HAP-1 (cell line): ENCODE results near the gene NR3C1.

ENCODE experiments used
- DNase-seq, 2 experiments: peaks; one replicate each; pipeline ENCODE4 v3.0.0-alpha.2; 2016 to 2020; ENCODE audit warnings: low spot score in 2 of 2
- H3K27me3 ChIP-seq: fragments of 250-450 bp; sonication (Bioruptor Pico); 2 replicates; pipeline ENCODE4 v1.5.1; 2020; ENCODE audit warnings: low read depth, mild to moderate bottlenecking, moderate library complexity
- H3K36me3 ChIP-seq: fragments of 250-450 bp; sonication (Bioruptor Pico); replicated peaks from 2 replicates; pipeline ENCODE4 v1.5.1; 2020; ENCODE audit warnings: mild to moderate bottlenecking
- H3K4me1 ChIP-seq: fragments of 250-450 bp; sonication (Bioruptor Pico); 2 replicates; pipeline ENCODE4 v1.5.1; 2020; ENCODE audit warnings: mild to moderate bottlenecking
- H3K4me3 ChIP-seq: fragments of 250-450 bp; sonication (Bioruptor Pico); 2 replicates; pipeline ENCODE4 v1.5.1; 2020; ENCODE audit warnings: mild to moderate bottlenecking, moderate library complexity
- H3K9me3 ChIP-seq: fragments of 250-450 bp; sonication (Bioruptor Pico); 2 replicates; pipeline ENCODE4 v1.5.1; 2020; ENCODE audit warnings: mild to moderate bottlenecking, moderate library complexity
- in situ Hi-C: fragments of 300-500 bp; cut with MboI; formaldehyde crosslinking; loops from 3 replicates; pipeline ENCODE4 v1.14.3; 2020; ENCODE audit warnings: low sequenced_read_pairs, inconsistent platforms, mixed read lengths

NR3C1 gene

GRCh38 chr5:143316844-143317631, 86.4 kb downstream of the NR3C1 start:
- no peak for DNase-seq
- in situ Hi-C loops = no loop called here

GRCh38 chr5:143316337-143316736, 87.1 kb downstream of the NR3C1 start:
- H3K4me3 ChIP-seq = no peak overlapping the region
- H3K36me3 ChIP-seq = no peaks in the 10 kb centered on the region
- in situ Hi-C loops = no loop called here
- H3K27me3 ChIP-seq = no peaks in the 10 kb centered on the region
- no peaks in the 10 kb centered on the region for H3K9me3 ChIP-seq
- H3K4me1 ChIP-seq = no peaks in the 10 kb centered on the region
- no peak for DNase-seq

More at GRCh38 chr5:143316844-143317631, 86.4 kb downstream of the NR3C1 start:
- H3K36me3 ChIP-seq = no peaks in the 10 kb centered on the region
- no peaks in the 10 kb centered on the region for H3K4me1 ChIP-seq
- H3K4me3 ChIP-seq = no peak overlapping the region
- no peaks in the 10 kb centered on the region for H3K27me3 ChIP-seq
- no peaks in the 10 kb centered on the region for H3K9me3 ChIP-seq

GRCh38 chr5:143315929-143316328, 87.6 kb downstream of the NR3C1 start:
- in situ Hi-C loops = no loop called here
- no peak overlapping the region for H3K4me3 ChIP-seq
- no peaks in the 10 kb centered on the region for H3K4me1 ChIP-seq
- H3K36me3 ChIP-seq = no peaks in the 10 kb centered on the region
- H3K27me3 ChIP-seq = no peaks in the 10 kb centered on the region
- DNase-seq = no peak
- H3K9me3 ChIP-seq = no peaks in the 10 kb centered on the region

- DNase-seq = no peak
- in situ Hi-C loops = no loop called here
- Histone ChIP-seq H3K9me3 (no peaks in the 10 kb centered on the region), H3K4me3 (no peak overlapping the region), H3K4me1 (no peaks in the 10 kb centered on the region), H3K36me3 (no peaks in the 10 kb centered on the region), H3K27me3 (no peaks in the 10 kb centered on the region)
Measured at GRCh38 chr5:143315214-143315613, 88.3 kb downstream of the NR3C1 start.

DNA sequence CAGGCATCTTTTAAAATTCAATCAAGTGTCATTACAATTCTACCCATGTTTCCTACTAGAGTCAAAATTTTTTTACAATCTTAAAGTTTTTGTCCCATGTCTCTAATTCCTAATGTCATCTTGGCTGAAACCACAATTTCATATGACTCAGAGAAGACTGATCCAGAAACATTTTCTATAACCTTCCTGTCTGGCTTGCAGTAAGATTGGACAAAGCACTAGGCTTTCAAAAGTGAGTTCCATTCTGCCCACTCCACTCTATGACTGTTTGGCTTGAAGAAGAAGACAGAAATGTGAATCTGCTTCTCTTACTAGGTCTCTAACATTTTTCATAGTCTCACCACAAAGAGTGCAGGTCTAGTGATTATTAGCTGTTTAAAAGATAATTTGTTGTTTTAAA, 88.8 kb downstream of the NR3C1 start:
- in situ Hi-C loops = no loop called here
- Histone ChIP-seq H3K4me3 (no peak overlapping the region), H3K27me3 (no peaks in the 10 kb centered on the region), H3K36me3 (no peaks in the 10 kb centered on the region), H3K4me1 (no peaks in the 10 kb centered on the region), H3K9me3 (no peaks in the 10 kb centered on the region)
- DNase-seq = no peak

DNA sequence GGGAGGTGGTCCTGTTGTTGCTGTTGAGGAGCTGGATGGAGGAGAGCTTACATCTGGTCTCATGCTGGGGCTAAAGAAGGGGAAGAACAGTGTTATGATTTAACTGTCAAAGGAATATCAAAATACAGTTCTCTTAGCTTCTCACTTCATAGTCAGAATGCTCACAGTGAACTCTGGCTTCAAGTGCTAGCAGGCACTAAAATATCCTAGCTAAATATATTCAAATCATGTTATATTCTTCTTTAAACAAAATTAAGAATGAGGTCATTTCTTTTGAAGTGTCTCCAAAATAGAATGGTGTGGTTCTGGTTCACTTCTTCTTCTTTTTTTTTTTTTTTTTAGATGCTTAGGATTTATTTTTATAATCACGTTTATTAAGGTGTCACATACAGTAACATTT, 89.4 kb downstream of the NR3C1 start:
- in situ Hi-C loops = no loop called here
- no peaks in the 10 kb centered on the region for H3K4me1 ChIP-seq

GRCh38 chr5:143313298-143313852, 90.1 kb downstream of the NR3C1 start:
- Histone ChIP-seq H3K4me3 (no peak overlapping the region), H3K9me3 (no peaks in the 10 kb centered on the region), H3K4me1 (no peaks in the 10 kb centered on the region), H3K27me3 (no peaks in the 10 kb centered on the region), H3K36me3 (no peaks in the 10 kb centered on the region)
- DNase-seq = no peak
- in situ Hi-C loops = no loop called here

More for the DNA sequence above, 89.4 kb downstream of the NR3C1 start:
- H3K36me3 ChIP-seq = no peaks in the 10 kb centered on the region
- no peak overlapping the region for H3K4me3 ChIP-seq
- no peak for DNase-seq
- H3K9me3 ChIP-seq = no peaks in the 10 kb centered on the region
- no peaks in the 10 kb centered on the region for H3K27me3 ChIP-seq

GRCh38 chr5:143312822-143313221, 90.7 kb downstream of the NR3C1 start:
- in situ Hi-C loops = no loop called here
- no peak for DNase-seq
- no peaks in the 10 kb centered on the region for H3K27me3 ChIP-seq

GRCh38 chr5:143311955-143312354, 91.5 kb downstream of the NR3C1 start:
- H3K36me3 ChIP-seq = no peaks in the 10 kb centered on the region
- no peak for DNase-seq
- no peaks in the 10 kb centered on the region for H3K4me1 ChIP-seq
- no peaks in the 10 kb centered on the region for H3K9me3 ChIP-seq
- H3K4me3 ChIP-seq = no peak overlapping the region
- in situ Hi-C loops = no loop called here
- no peaks in the 10 kb centered on the region for H3K27me3 ChIP-seq

More at GRCh38 chr5:143312822-143313221, 90.7 kb downstream of the NR3C1 start:
- H3K9me3 ChIP-seq = no peaks in the 10 kb centered on the region
- H3K36me3 ChIP-seq = no peaks in the 10 kb centered on the region
- H3K4me3 ChIP-seq = no peak overlapping the region
- H3K4me1 ChIP-seq = no peaks in the 10 kb centered on the region

DNA sequence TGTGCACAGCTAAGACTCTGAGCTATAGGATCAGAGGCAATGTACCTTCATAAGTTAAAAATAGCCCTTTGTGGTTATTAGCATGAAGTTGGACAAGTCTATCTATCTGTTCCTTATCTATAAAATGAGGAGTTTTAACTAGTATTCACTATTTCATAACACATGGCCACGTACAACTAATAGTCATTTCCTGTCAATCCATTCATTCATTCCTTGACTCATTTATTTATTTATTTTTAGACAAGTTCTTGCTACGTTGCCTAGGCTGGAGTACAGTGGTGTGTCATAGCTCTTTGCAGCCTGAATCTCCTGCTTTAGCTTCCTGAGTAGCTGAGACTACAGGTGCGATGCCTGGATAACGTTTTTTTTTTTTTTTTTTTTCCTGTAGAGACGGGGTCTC, 92.1 kb downstream of the NR3C1 start:
- Histone ChIP-seq H3K36me3 (no peaks in the 10 kb centered on the region), H3K4me1 (no peaks in the 10 kb centered on the region)
- DNase-seq = no peak

DNA sequence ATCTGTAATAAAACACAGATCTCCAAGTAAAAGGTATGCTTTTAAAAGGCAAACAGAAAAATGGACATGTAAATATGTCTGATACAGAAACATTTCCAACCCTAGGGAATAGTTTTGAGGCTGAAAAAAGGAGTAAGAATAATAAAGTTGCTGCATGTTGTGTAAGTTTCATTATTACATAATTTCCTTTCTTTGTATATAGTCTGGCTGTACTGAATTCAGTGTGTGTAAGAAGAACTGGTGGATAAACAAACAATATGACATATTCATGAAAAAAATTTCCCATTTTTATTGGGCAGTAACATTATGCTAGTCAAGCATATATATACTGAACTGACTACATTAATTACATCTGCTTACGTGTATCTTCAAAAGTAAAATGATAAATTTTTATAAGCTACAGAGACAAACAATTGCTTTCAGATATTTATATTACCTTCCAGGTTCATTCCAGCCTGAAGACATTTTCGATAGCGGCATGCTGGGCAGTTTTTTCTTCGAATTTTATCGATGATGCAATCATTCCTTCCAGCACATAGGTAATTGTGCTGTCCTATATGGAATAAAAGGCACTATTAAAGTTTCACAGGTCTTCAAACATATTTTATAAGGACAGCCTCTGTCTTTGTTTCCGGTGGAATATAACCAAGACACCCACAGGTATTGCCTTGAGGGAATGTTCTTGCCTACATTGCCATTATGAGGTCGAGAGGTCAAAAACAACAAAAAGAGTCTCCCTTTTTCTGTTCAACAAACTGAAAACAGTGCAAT, 93.6 kb downstream of the NR3C1 start:
- no peak for DNase-seq
- Histone ChIP-seq H3K4me3 (no peak overlapping the region), H3K9me3 (no peaks in the 10 kb centered on the region), H3K27me3 (no peaks in the 10 kb centered on the region), H3K4me1 (no peaks in the 10 kb centered on the region), H3K36me3 (no peaks in the 10 kb centered on the region)
- in situ Hi-C loops = no loop called here

More for the DNA sequence above, 92.1 kb downstream of the NR3C1 start:
- in situ Hi-C loops = no loop called here
- Histone ChIP-seq H3K27me3 (no peaks in the 10 kb centered on the region), H3K4me3 (no peak overlapping the region), H3K9me3 (no peaks in the 10 kb centered on the region)

DNA sequence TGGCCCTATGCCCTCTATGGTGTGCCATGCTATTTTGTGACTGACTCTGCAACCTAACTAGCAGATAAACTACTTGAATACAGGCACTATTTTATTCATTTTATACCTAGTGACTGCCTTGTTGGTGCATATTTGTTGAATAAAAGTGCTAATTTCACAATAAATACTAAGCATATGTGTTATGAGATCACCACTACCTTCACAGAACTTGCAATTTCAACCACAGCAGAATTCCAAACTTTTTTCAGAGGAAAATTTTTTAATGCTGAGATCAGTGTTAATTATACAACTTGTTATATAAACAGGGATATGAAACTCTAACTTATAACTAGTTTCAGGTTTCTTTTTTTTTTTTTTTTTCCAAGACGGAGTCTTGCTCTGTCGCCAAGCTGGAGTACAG, 94.8 kb downstream of the NR3C1 start:
- in situ Hi-C loops = no loop called here
- Histone ChIP-seq H3K9me3 (no peaks in the 10 kb centered on the region), H3K4me1 (no peaks in the 10 kb centered on the region)

DNA sequence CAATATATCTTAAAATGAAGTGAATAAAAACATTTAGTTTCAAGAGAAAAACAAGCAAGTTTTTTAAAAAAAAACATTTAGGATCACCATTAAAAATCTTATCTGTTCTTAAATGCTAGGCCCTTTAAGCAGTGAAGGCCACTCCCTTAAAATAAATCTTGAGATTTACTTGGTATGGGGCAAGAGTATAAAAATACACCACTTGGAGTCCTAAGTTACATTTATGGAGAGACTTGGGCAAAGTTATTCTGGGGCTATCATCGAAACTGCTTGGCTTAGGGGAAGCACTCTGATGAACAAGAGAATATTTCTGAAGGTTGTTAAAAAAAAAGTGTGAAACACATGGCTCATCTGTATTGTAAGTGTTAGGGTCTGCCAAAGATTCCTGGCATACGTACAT, 97.4 kb downstream of the NR3C1 start:
- no peaks in the 10 kb centered on the region for H3K4me1 ChIP-seq
- DNase-seq = no peak
- no peaks in the 10 kb centered on the region for H3K36me3 ChIP-seq
- H3K4me3 ChIP-seq = no peak overlapping the region
- no peaks in the 10 kb centered on the region for H3K9me3 ChIP-seq
- 0 out of 2 replicates have a peak, but pooled peaks cover 3% of the 10 kb centered on the region for H3K27me3 ChIP-seq
- in situ Hi-C loops = no loop called here

More for the DNA sequence above, 94.8 kb downstream of the NR3C1 start:
- Histone ChIP-seq H3K27me3 (0 out of 2 replicates have a peak, but pooled peaks cover 3% of the 10 kb centered on the region), H3K36me3 (no peaks in the 10 kb centered on the region), H3K4me3 (no peak overlapping the region)
- no peak for DNase-seq
